NCI-H146 (cell line): ENCODE measurements around the gene KRTAP10-7.
A peak's percentile ranks its signal among the peaks of the same experiment; 100 is the strongest.
"Not testable (repeated sequence)": the region's sequence is repeated elsewhere in the genome, so short reads cannot be mapped to it uniquely, and the experiment has no call there.

Experiments
- DNase-seq: peaks from one replicate; lab custom pipeline; 2025; lab: John Stamatoyannopoulos, UW

KRTAP10-7 gene

GRCh38 chr21:44590897-44591800 is 9.2 kb upstream of the KRTAP10-7 start:
- not testable (repeated sequence) for DNase-seq

- not testable (repeated sequence) for DNase-seq
Measured at GRCh38 chr21:44591801-44592130, 8.6 kb upstream of the KRTAP10-7 start.

- peak; percentile 54 for DNase-seq
Measured at GRCh38 chr21:44592446-44593311, 7.7 kb upstream of the KRTAP10-7 start, which contains the start of gene KRTAP10-6. Gene KRTAP10-6 (minus strand): TSS chr21:44592505. CDS start chr21:44592484, 21 bp downstream.

GRCh38 chr21:44593598-44594405 is 6.6 kb upstream of the KRTAP10-7 start:
- DNase-seq, result peak; percentile 21

DNA sequence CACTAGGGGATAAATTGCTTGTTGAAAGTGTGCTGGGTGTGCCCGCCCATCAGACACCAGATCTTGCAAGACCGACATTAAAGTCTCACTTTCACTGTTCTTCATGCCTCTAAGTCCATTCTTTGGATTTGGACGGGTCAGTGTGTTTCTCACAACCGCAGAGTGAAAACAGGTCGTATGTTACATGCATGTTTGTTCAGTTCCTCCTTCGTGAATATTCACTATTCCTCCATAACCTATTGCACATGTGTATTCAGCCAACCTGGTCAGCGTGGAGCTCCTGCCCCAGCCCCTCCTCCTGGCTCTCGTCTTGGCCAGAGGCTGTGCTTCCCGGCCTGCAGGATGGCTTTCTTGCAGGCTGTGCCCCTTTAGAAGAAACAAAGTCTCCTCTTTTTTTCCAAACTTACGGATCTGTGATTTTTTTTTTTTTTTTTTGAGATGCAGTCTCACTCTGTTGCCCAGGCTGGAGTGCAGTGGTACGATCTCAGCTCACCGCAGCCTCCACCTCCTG is 5.9 kb upstream of the KRTAP10-7 start:
- DNase-seq, result no peak

DNA sequence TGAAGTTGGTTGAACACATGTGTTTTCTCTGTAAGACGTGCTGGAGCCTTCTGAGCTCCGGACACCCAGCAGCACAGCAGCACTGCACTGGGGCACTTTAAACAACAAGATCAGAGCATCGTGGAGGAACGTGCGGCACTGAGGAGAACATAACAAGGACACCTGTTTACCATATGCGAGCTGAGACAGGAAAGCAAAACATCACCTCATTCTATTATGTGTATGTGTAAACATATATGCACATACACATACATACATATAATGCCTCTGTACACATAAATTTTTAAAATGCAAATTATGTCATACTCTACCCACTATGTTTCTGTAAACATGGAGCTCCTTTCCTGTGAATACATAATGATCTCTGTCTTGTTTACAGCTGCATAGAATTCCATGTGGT is 4.9 kb upstream of the KRTAP10-7 start:
- no peak for DNase-seq

- DNase-seq, result no peak
Measured at GRCh38 chr21:44596068-44596725, 4.2 kb upstream of the KRTAP10-7 start.

- DNase-seq, result no peak
Measured at GRCh38 chr21:44598061-44598460, 2.3 kb upstream of the KRTAP10-7 start.

- no peak for DNase-seq
Measured at GRCh38 chr21:44599264-44600029, 950 bp upstream of the KRTAP10-7 start.

DNA sequence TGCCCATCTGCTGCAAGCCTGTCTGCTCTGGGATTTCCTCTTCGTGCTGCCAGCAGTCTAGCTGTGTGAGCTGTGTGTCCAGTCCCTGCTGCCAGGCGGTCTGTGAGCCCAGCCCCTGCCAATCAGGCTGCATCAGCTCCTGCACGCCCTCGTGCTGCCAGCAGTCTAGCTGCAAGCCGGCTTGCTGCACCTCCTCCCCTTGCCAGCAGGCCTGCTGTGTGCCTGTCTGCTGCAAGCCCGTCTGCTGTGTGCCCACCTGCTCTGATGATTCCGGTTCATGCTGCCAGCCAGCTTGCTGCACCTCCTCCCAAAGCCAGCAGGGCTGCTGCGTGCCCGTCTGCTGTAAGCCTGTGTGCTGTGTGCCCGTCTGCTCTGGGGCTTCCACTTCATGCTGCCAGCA is 694 bp downstream of the KRTAP10-7 start:
- peak; percentile 48 for DNase-seq

DNA sequence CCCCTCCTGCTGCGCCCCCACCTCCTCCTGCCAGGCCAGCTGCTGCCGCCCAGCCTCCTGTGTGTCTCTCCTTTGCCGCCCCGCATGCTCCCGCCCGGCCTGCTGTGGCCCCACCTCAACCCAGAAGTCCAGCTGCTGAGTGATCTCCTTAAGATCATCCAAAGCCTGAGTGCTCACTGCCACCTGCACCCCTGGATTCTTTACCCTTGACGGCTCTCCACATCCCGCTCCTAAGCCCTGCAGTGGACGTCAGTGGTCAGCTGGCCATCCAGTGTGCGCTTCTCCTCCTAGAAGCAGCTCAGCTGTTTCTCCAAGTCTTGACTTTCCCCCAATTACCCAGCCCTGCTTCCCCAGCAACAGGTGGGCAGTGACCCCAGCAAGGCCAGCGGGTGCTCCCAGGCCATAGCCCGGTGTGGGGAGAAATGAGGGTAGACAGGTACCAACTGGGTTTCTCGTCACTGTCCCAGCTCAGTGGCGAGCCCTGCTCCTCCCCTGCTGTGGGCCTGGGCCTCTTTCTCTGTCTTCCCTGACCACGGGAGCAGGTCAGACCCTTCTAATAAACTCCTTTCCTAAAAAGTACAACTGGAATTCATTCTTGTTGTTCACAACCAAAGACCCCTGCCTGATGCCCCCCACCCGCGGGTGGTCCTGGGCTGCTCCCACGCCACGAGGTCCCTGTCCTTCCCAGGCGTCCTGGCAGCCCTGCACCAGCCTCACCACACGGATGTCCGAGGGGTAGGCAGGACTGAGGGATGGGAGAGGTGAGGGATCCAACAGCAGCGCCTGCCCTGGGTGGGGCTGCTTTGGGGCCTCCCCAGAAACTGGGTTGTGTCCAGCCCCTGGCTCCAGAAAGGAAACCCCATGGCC is 1.4 kb downstream of the KRTAP10-7 start:
- DNase-seq, result peak; percentile 24

GRCh38 chr21:44602463-44602850 is 2.1 kb downstream of the KRTAP10-7 start:
- DNase-seq, result no peak

GRCh38 chr21:44603109-44603875 is 2.9 kb downstream of the KRTAP10-7 start:
- no peak for DNase-seq

DNA sequence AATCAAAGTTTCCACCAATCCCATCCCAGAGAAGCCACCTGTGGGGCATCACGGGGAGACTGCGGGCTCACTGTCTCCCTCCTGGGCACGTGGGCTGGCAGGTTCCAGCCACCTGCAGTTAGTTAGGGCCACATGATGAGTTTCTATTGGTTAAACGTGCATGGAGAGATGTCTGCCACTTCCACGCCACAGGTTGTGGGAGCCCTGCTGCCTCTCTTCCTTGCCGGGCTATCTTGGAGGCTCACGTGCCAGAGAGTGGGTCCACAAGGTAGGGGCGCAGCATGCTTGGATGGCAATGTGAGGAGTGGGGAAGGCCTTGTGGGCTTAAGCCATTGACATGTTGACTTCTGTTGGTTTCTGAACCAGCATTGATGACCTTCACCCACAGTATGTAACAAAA is 3.5 kb downstream of the KRTAP10-7 start:
- no peak for DNase-seq

- DNase-seq, result no peak
Measured at GRCh38 chr21:44606495-44606894, 6.1 kb downstream of the KRTAP10-7 start.

- no peak for DNase-seq
Measured at GRCh38 chr21:44609193-44609592, 8.8 kb downstream of the KRTAP10-7 start.

- DNase-seq, result not testable (repeated sequence)
Measured at GRCh38 chr21:44610157-44610843, 9.9 kb downstream of the KRTAP10-7 start.

- DNase-seq, result no peak
Measured at GRCh38 chr21:44611551-44611950, 11.2 kb downstream of the KRTAP10-7 start.
